GM19328 (cell line): ENCODE results near the gene TRA2B.

Source experiments
- ATAC-seq: cut with Tn5 transposase; IDR thresholded peaks from one replicate; pipeline ENCODE4 v1.9.1; 2021; ENCODE audit warnings: mild to moderate bottlenecking, moderate library complexity; ENCODE audit not compliant: unreplicated experiment

Gene TRA2B

DNA sequence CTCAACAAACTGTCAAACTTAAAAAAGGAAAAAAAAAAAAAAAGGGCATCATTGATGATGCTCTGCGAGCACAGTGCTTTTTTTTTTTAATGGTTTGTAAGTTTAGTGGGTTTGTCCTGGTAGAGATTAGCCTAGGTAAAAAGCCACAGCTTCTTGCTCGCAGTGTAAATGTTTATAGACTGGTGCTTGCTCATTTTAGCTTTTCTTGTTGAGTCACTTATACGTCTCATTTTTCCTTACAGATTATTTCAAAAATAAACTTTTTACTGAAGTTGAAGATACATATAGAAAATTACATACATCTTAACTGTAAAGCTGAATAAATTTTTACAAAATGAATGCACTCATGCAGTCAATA, 16.5 kb upstream of the TRA2B start:
- ATAC-seq, result no peak

DNA sequence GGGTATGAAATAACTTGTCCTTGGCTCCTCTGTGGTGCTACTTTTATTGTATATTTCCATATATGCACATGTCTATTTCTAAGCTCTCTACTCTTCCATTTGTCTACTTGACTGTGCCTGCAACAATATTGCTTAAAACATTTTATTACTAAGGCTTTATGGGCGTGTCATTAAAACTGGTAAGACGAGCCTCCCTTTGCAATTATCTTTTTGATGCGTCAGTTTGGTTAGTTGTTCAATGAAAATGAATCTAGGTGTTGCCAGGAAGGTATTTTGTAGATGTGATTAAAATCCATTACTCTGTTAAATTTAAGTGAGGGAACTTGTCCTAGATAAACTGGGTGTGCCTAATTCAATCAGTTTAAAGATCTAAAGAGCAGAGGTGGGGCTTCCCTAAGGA, 12.9 kb upstream of the TRA2B start:
- ATAC-seq, result no peak

DNA sequence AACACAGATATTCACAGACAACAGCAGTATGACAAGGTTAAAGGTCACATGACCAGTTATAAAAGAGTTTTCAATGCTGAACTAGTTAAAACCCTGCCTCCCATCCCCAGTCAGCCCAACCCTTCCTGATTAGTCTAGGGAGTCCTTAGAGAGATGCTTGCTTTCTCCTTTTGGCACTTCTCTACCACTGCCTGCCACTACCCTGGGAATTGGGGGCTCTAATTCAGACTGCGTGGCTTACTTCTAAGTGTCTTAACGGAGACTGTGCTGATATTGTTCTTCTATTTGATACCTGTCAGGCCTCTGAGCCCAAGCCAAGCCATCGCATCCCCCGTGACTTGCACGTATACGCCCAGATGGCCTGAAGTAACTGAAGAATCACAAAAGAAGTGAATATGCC, 11.7 kb upstream of the TRA2B start:
- no peak for ATAC-seq

DNA sequence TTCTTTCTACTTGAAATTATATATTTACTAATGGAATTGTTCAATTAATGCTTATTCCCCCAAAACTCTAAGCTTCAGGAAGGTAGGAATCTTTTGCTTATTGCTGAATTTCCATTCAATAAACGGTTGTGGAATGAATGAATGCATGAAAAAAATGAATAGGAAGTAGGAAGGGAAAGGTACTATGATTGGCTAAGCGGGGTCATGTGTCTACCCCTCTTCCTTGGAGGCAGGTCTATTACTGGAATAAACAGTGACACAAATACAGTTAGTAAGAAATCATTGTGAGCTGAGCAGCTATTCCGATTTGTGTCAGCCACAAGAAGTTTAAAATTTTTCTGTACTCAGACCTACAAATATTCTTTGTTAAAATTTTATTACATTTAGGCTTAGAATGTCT, 10.5 kb upstream of the TRA2B start:
- no peak for ATAC-seq

DNA sequence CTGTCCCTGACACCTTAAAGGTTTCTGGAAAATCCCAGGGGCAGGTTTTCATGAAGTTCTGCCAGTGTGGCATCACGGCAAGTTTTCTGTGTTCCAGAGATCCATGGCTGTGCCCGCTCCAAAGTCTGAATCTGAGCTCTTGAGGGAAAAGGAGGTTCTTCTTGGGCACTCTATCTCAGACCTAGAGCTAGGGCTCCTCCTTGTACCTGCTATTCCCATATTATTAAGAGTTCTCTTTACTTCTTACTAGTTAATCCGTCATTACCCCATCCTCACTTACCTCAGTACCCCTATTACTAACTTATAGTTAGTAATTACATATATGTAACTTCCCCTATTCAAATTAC, 5.9 kb upstream of the TRA2B start:
- no peak for ATAC-seq

DNA sequence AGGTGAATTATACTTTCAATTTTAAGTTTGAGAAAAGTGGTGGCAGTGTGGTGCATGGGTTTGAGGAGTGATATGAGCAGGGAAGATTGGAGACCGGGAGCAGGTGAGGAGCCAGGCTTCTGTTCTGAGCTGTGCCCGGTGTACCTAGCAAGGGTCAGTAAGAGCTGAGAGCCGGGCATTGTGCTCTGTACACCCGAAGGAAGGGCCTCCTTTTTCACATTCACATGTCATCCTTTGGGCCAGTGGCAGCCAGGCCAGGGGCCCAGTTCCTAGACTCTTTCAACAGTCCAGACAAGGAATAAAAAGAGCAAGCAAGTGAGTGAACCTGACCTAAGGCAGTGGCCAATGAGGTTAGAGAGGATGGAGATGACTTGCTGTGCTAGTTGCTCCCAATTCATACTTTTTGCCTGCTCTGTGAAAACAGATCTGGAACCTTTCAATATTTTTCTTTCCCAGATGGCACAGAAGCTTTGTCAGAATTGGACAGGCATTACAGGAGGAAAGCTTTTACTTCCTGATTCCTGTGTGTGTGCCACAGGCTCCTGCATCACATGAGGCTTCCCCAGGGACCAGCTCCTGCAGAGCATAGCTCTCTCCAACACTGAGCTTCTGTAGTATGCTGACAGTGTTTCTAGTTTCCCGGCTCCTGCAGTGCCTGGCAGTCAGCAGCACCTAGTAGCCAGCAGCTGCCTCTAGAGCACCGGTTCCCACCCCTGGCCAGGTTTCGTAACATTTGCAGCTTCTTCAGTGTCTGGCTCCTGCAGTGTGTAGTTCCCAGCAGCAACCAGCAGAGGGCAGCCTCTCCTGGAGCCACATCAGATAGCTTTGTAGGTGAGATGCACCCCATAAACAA, 5.3 kb upstream of the TRA2B start:
- peak; percentile 90 for ATAC-seq

DNA sequence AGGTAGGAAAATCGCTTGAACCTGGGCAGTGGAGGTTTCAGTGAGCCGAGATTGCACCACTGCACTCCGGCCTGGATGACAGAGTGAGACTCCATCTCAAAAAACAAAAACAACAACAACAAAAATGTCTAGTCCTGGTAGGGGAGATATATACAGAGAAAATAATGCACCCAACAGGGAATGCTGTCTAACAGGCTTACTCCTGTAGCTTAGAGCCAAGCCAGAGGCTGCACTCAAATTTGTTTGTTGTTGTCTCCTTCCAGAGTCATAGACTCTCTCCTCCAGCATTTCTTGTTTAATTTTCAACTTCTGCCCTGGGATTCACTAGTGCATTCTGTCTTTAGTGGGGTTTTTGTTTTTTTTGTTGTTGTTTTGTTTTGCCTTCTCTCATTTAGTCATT, 4.6 kb upstream of the TRA2B start:
- no peak for ATAC-seq

DNA sequence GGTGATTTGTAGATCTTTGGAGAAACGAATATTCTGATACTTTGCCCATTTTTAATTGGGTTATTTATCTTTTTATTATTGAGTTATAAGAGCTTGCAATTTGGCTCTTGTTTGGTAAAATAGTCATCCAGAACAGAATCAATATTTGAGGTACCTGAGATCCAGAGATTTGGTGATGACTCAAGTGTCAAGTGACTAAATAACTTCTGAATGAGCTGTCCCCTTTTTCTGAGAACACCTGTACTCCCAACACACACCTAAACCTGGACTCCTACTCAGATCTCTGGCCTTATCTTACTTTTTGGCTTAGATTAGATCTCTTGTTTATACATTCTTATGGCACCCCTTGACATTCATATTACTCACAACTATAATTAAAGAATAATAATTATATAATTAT, 3.1 kb upstream of the TRA2B start:
- ATAC-seq, result no peak

DNA sequence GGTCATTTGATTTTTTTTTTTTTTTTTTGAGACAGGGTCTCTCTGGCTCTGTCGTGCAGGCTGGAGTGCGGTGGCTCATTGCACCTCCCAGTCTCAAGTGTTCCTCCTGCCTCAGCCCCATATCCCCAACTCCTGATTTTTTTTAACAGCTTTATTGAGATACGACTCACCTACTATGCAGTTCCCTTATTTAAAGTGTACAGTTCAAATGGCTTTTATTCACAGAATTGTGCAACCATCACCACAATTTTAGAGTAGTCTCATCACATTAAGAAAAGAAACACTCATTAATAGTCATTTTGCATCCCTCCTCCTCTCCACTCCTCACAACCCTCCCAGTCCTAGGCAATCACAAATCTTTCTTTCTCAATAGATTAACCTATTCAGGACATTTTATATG, 1.9 kb upstream of the TRA2B start:
- no peak for ATAC-seq

DNA sequence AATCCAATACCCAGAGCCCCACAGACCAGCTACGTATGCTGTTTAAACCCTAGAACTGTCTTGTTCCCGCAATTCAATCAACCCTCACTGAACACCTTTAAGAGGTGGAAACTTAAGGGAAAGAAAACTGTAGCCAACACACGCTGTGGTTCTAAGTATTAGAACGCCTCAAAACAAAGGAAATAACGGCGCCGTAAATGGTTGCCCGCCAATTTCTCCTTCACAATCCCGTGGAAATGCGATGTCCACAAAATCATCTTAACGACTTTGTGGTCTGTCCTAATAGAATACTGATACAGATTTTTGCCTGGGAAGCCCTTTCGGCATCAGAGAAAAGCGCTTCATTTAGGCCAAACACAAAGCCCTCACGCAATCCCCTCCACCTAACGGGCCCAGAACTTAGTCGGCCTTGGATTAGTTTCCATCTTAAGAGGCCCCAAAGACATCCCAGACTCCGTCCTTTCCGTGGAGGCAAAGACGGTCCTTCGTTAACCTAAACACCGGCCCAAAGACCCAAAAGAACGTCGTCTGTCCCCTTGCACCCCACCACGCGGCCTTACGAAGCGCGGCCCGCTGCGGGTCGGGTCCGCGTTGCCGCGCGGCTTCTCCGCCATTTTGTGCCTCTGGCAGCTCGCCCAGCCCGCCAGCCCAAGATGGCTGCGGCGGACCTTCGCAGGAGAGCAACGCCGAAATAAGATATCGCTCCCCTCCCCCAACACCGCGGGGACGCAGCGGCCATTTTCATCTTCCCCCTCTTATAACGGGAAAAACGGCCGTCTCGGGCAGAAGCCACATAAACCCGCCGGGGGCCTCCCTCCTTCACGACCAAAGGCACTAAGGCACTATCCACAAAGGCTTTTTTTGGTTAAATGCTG, 763 bp downstream of the TRA2B start:
- peak; percentile 31 for ATAC-seq

DNA sequence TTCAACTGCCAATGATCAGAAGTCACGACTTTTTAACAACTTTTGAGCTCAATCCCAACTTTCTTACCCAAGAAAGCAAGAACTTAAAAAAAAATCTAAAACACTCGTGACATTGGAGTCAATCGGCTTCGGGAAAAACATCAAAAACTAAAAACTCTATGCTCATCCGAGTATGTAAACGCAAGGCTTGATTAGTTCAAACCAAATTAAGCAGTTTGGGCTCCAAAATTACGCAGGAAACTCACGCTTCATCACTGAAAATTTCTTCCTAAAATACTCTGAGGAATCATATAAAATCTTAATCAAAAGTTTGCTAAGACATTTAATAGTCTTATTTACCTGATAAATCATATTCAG, 1.6 kb downstream of the TRA2B start:
- no peak for ATAC-seq

DNA sequence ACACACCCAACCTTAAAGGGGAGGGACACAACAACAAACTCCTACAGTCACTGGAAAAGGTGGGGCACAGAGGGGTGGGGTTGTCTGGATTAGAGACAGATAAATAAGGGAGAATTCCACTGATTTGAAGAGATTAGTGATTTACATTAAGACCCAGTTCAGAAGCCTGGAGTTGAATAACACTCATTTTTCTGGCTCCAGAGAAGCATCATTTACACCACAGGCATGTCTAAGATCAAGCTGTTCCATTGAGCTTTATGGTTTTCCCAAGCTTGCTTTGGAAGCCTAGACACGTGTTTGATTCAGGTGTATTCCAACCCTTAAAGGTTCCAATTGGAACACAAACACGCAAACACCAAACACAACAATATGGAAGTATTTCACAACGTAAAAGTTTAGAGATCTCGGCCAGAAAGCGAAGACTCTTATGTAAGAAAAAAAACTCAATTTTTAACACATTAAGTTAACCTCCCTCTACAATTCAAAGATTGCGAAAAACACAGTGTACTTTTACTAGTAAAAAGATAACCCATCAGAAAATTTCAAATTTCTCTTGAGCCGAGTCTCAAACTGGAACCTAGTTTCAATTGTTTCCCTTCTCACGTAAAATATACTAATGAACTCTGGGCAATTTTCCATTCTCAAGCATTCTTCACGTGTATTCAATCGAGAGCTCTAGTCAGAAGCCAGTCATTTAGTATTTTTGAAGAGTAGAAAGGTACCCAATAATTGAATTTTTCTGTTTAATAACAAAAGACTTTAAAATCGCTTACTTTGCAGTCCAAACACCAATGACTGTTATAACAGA, 2.1 kb downstream of the TRA2B start:
- no peak for ATAC-seq

DNA sequence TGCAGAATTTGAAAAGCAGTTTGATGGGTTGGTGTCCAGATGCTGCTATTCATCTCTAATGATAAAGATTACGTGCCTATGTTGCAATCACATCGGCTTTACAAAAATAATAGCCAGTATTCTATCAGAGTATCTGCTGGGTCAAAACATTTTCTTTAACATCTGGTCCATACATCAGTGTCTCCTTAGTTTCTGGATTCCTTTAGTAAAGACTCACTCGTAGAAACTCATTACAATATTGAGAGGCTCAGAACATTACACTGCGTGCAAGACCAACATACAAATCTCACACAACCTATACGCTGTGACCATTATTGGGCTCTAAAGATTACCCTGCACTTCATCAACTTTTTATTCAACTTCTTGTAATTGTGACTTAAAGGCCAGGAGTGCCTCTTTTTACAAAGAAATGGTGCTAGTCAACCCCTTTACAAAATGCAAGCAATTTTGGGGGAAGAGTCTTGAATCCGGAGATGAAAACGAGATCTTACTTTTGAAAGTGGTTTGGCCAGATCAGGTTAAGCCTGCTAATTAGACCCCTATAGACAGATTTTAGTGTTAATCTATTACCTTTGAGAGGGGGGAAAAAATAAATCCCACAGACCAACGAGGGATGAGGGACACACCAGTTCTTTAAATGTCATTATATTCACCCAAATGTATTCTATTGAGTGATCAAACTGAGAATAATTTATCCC, 2.9 kb downstream of the TRA2B start:
- no peak for ATAC-seq

DNA sequence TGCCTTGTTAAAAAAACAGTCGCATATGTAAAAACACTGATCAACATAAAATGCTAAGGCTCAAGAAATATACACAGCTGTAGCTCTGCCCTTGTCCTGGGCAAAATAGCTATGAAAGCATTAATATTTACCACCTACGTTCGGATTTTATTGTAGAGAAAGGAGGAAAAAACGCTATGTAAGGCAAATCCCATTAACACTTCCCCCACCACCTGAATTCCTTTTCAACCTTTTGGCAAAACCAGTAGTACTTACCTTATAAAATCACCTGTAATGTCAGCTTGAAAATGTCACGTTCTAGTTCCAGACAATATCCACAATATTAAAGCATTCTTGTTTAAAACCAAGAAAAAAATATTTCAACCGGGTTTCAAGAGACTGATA, 3.6 kb downstream of the TRA2B start:
- no peak for ATAC-seq

DNA sequence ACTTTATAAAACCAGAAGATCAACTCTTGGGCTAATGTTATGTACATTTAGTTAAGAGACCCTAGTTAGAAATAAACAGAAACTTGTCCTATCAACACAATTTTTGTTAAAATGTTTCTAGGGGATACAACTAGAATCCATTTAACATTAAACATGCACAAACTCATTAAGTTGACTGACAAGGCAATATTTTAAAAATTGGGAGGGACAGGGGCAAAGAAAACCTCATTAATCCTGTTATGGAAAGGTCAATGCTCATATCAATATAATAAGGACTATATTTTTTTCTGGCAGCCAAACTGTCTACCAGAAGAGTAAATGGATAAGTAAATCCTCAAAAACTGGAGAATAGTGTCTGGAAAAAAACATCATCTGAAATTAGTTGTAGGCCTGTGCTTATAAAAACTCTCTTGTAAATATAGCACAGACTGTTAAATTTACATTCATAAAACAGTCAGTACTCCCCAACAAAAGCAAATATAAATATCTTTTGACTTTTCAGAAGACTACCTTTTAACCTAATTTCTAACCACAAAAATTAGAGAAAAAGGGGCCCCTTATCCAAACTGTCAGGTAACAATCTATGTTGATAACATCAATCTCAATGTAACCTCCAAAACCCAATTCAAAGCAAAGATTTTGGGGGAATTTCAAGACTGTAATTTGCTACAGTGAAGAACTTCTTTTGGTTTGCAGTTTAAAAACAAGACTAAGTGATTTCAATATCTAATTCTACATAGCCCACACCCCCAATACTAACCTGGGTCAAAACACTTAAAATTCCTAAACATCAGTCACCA, 4.2 kb downstream of the TRA2B start:
- no peak for ATAC-seq

DNA sequence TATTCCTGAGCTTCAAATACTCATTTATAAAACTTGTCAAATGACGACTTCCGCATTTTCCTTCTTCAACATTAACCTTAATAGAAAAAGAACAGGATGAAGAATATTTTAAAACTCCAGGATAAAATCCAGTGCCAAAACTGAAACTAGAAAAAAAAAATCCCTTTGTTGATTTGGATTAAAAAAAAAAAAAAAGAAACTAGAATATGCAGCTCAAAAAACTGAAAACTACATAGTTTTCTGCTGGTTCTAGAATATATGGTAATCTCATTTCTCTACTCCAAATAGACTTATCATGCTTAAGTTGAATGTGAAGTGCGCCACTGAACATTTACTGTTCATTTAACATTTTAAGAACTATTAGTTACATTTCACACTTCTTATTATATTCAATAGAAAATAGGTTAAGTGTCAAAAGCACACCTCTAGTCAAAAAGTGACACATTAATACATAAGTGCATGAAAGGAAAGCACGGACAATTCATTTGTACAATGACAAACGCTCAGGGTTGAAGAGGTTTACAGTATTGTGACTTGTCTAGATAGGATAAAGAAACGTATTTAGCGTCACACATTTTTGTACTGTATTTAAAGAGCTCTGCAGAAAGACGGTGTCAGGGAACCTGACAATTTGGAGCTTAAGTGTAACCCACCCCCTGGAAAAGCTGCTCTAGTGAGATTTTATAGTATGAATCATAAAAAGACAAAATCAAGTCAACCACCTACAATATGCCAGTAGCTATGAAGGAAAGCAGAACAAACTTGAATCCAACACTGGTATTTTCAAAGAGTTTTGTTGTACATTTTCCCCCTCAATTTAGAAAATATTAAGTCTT, 5.8 kb downstream of the TRA2B start:
- ATAC-seq, result no peak

DNA sequence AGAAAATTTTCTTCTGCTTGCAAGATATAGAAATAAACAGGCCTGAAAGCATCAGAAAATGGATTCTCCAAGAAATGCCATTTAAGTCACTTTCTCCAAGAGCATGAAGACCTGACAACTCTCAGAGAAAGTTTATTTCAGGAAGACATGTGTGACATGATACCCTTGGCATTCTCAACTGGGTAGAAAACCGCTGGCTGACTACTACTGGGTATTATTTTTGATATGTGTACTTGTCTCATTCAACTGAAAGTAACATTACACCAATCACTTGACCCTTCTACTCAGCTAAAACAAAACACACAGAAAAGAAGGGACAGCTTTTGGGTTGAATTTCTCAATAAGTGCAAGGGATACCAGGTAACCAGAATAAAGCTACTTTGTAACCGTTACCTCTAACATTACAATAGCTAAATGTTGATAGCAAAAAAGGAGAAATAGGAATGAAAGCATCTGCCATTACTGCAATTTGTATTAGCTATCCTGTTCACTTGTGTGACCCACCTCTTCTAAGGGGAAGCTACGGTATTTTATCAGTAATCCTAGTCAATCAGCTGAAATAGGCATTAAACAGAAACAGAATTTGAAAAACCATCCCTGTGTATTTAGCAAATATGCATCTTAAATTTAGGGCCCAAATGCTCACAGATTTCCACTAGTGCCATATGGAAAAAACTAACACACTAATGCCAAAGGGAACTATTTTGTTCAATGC, 7.3 kb downstream of the TRA2B start:
- no peak for ATAC-seq

DNA sequence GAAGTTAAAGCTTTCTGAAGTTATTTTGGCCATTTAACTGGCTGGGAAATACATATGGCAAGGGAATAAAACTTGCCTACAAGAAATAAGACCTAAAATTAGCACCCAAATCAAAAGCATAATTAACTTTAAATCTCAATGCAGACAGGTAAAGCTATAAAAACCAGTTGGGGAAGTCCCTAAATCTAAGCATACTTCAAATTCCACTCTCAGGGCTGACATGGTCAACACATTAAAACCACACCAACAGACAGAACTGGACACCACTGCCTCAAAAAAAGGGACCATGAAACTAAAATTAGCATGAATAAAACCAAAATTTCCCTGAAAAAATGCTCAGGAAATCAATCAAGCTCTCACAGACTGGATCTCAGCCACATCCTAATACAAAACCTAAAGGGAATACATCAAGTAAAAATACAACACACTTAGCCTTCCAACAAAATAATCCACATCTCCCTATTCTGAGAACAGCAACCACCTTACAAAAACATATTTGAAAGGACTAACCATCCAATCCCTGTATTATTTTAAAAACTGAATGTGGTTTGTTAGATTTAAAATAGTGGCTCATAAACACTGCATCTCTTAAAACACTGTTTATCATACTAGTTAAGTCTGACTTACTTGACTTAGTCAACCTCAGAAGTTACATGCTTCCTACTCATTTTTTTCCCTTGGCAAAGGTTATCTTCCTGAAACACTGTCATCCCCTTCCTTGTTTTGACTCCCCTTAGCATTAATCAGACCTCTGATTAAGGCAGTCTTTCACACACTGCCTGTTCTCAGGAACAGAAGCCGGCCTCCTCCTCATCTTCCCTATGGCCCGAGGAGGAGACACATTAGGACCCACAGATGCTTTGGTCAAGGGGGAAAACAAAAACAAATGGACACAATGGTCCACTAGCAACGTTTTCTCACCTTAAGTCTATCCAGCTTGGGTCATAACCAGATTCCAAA, 8.3 kb downstream of the TRA2B start:
- no peak for ATAC-seq
